Stimulated activated CD8-positive, alpha-beta memory T cell treated with anti-CD3 and anti-CD28 coated beads, Interleukin-7, amount 100 ng/mL, for 4 hours (primary cell): ENCODE data around the gene MESP1.

ENCODE experiments used
- DNase-seq, 2 donors: peaks; one replicate each; pipeline ENCODE4 v3.0.0-alpha.2; 2020; ENCODE audit warnings: low read depth in 2 of 2

Gene MESP1

DNA sequence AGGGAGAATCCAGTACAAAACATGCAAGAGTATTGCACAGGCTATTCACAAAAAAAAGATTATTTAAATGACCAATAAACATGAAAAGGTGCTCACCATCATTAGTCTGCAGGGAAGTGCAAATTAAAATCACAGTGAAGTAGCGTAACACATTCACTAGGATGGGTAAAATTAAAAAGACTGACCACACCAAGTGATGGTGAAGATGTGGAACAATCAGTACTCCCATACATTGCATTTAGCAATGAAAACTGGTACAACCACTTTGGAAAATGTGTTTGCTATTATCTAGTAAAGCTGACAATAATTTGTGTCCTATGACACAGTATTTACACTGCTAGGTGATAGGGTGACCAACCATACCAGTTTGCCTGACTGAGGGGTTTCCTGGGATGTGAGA, 26.4 kb downstream of the MESP1 start:
- no peak for DNase-seq

GRCh38 chr15:89723031-89723430, 28.0 kb downstream of the MESP1 start:
- no peak for DNase-seq

GRCh38 chr15:89714775-89715174, 36.3 kb downstream of the MESP1 start:
- no peak for DNase-seq

GRCh38 chr15:89707577-89707976, 43.5 kb downstream of the MESP1 start:
- no peak for DNase-seq

- no peak for DNase-seq
These were observed 46.6 kb downstream of the MESP1 start for GRCh38 chr15:89704411-89704810.
